GM19395 (cell line): Measurements from ENCODE around the gene PHLPP2.

Source experiments
- ATAC-seq: cut with Tn5 transposase; IDR thresholded peaks from one replicate; pipeline ENCODE4 v1.9.1; 2021; ENCODE audit warnings: mild to moderate bottlenecking, moderate library complexity; ENCODE audit not compliant: unreplicated experiment

The PHLPP2 gene

GRCh38 chr16:71724320-71724751 is at the start of gene PHLPP2:
PHLPP2 (minus strand) TSS chr16:71724701; CDS start chr16:71714795, 9,906 bp downstream.
- ATAC-seq = no peak

GRCh38 chr16:71771571-71771970 is 47.1 kb upstream of the PHLPP2 start:
- no peak for ATAC-seq

GRCh38 chr16:71769222-71769621 is 44.7 kb upstream of the PHLPP2 start:
- no peak for ATAC-seq

GRCh38 chr16:71767060-71767900 is 42.8 kb upstream of the PHLPP2 start:
- no peak for ATAC-seq

GRCh38 chr16:71762186-71762585 is 37.7 kb upstream of the PHLPP2 start:
- ATAC-seq = no peak

GRCh38 chr16:71761097-71761496 is 36.6 kb upstream of the PHLPP2 start:
- ATAC-seq = no peak

- no peak for ATAC-seq
Observed at GRCh38 chr16:71758293-71758760, 33.8 kb upstream of the PHLPP2 start.

GRCh38 chr16:71754652-71755051 is 30.2 kb upstream of the PHLPP2 start:
- ATAC-seq = no peak

GRCh38 chr16:71754108-71754507 is 29.6 kb upstream of the PHLPP2 start:
- no peak for ATAC-seq

- ATAC-seq = no peak
Observed at GRCh38 chr16:71748226-71748625, 23.7 kb upstream of the PHLPP2 start.

- ATAC-seq = no peak
Observed at GRCh38 chr16:71746442-71747046, 22.0 kb upstream of the PHLPP2 start.

- ATAC-seq = no peak
Observed at GRCh38 chr16:71738855-71739254, 14.4 kb upstream of the PHLPP2 start.

- no peak for ATAC-seq
Observed at GRCh38 chr16:71737501-71737900, 13.0 kb upstream of the PHLPP2 start.

GRCh38 chr16:71734511-71734910 is 10.0 kb upstream of the PHLPP2 start:
- no peak for ATAC-seq

GRCh38 chr16:71732587-71732986 is 8.1 kb upstream of the PHLPP2 start:
- ATAC-seq = no peak

- no peak for ATAC-seq
Observed at GRCh38 chr16:71727551-71728324, 3.2 kb upstream of the PHLPP2 start.

GRCh38 chr16:71726476-71727315 is 2.2 kb upstream of the PHLPP2 start:
- ATAC-seq = no peak

- peak; percentile 73 for ATAC-seq
Observed at GRCh38 chr16:71723537-71724319, 773 bp downstream of the PHLPP2 start.

GRCh38 chr16:71722801-71723536 is 1.5 kb downstream of the PHLPP2 start:
- peak; percentile 50 for ATAC-seq
